ENCODE data around the gene LYPD6.

Gene LYPD6

GRCh38 chr2:149364839-149365238, 34.5 kb downstream of the LYPD6 start:
- CTCF ChIA-PET = interaction anchor here (0.6 kb wide), 1 partner anchor 325 kb away, joined by 3 read pairs; no protein-coding TSS in a partner anchor
- POLR2A ChIA-PET = no interaction called here
- no peak for TF ChIP-seq FOXK2 (IDR thresholded peaks at IDR 0.05)
- TF ChIP-seq ZNF384 (IDR thresholded peaks at IDR 0.05) = no peak
- no peak for TF ChIP-seq SP1 (IDR thresholded peaks at IDR 0.05)
- no peak for DNase-seq (ENCODE audit: extremely low spot score)

- TF ChIP-seq ELF4 (IDR thresholded peaks at IDR 0.05) (no peak), CTBP1 (IDR thresholded peaks at IDR 0.05; ENCODE audit: borderline replicate concordance) (no peak), FOXK2 (IDR thresholded peaks at IDR 0.05) (no peak), SP1 (IDR thresholded peaks at IDR 0.05) (no peak), L3MBTL2 (conservative IDR thresholded peaks at IDR 0.05) (no peak), FOXA1 (IDR thresholded peaks at IDR 0.05) (no peak), BHLHE40 (IDR thresholded peaks at IDR 0.05; ENCODE audit: borderline replicate concordance) (no peak)
- ChIA-PET POLR2A (no interaction called here), CTCF (no interaction called here)
- no peak for DNase-seq (ENCODE audit: extremely low spot score)
These were observed 35.7 kb downstream of the LYPD6 start for GRCh38 chr2:149365931-149366583.

GRCh38 chr2:149370061-149370775, 39.8 kb downstream of the LYPD6 start:
- CTCF ChIA-PET = no interaction called here
- no peak for DNase-seq (ENCODE audit: extremely low spot score)
- POLR2A ChIA-PET = no interaction called here
- TF ChIP-seq TARDBP (IDR thresholded peaks at IDR 0.05) = no peak
- no peak for TF ChIP-seq BHLHE40 (IDR thresholded peaks at IDR 0.05; ENCODE audit: borderline replicate concordance)
- TF ChIP-seq FOXA1 (IDR thresholded peaks at IDR 0.05) = no peak
- no peak for TF ChIP-seq HDGF (IDR thresholded peaks at IDR 0.05; ENCODE audit: borderline replicate concordance)
- no peak for TF ChIP-seq ELF4 (IDR thresholded peaks at IDR 0.05)
- no peak for TF ChIP-seq LEF1 (IDR thresholded peaks at IDR 0.05; ENCODE audit: borderline replicate concordance)
- TF ChIP-seq ARNT (IDR thresholded peaks at IDR 0.05) = no peak
- no peak for TF ChIP-seq SUZ12 (IDR thresholded peaks at IDR 0.05)
- no peak for TF ChIP-seq ZNF384 (IDR thresholded peaks at IDR 0.05)
- TF ChIP-seq SP1 (IDR thresholded peaks at IDR 0.05) = no peak
- TF ChIP-seq CTBP1 (IDR thresholded peaks at IDR 0.05; ENCODE audit: borderline replicate concordance) = no peak
- TF ChIP-seq PKNOX1 (IDR thresholded peaks at IDR 0.05) = no peak
- TF ChIP-seq L3MBTL2 (conservative IDR thresholded peaks at IDR 0.05) = no peak
- TF ChIP-seq NFRKB (IDR thresholded peaks at IDR 0.05) = no peak
- TF ChIP-seq FOXK2 (IDR thresholded peaks at IDR 0.05) = no peak
- TF ChIP-seq FOXM1 (IDR thresholded peaks at IDR 0.05; ENCODE audit: borderline replicate concordance) = no peak

GRCh38 chr2:149371476-149371875, 41.1 kb downstream of the LYPD6 start:
- POLR2A ChIA-PET = no interaction called here
- CTCF ChIA-PET = no interaction called here
- TF ChIP-seq FOXM1 (IDR thresholded peaks at IDR 0.05; ENCODE audit: borderline replicate concordance) (no peak), PKNOX1 (IDR thresholded peaks at IDR 0.05) (no peak), SP1 (IDR thresholded peaks at IDR 0.05) (no peak), L3MBTL2 (conservative IDR thresholded peaks at IDR 0.05) (no peak), SUZ12 (IDR thresholded peaks at IDR 0.05) (no peak), HDGF (IDR thresholded peaks at IDR 0.05; ENCODE audit: borderline replicate concordance) (no peak), TARDBP (IDR thresholded peaks at IDR 0.05) (no peak), FOXK2 (IDR thresholded peaks at IDR 0.05) (no peak), BHLHE40 (IDR thresholded peaks at IDR 0.05; ENCODE audit: borderline replicate concordance) (no peak), LEF1 (IDR thresholded peaks at IDR 0.05; ENCODE audit: borderline replicate concordance) (no peak), ARNT (IDR thresholded peaks at IDR 0.05) (no peak), NFRKB (IDR thresholded peaks at IDR 0.05) (no peak), CTBP1 (IDR thresholded peaks at IDR 0.05; ENCODE audit: borderline replicate concordance) (no peak), FOXA1 (IDR thresholded peaks at IDR 0.05) (no peak)
- DNase-seq (ENCODE audit: extremely low spot score) = no peak

GRCh38 chr2:149375801-149376361, 45.5 kb downstream of the LYPD6 start:
- DNase-seq (ENCODE audit: extremely low spot score) = no peak
- CTCF ChIA-PET = interaction anchor here (0.5 kb wide), 1 partner anchor 1439 kb away, joined by 4 read pairs; no protein-coding TSS in a partner anchor
- POLR2A ChIA-PET = interaction anchor here (0.7 kb wide), 1 partner anchor 314 kb away, joined by 3 read pairs; no protein-coding TSS in a partner anchor
- TF ChIP-seq NFRKB (IDR thresholded peaks at IDR 0.05) = no peak
- no peak for TF ChIP-seq SP1 (IDR thresholded peaks at IDR 0.05)
- TF ChIP-seq FOXK2 (IDR thresholded peaks at IDR 0.05) = no peak
- TF ChIP-seq HDGF (IDR thresholded peaks at IDR 0.05; ENCODE audit: borderline replicate concordance) = no peak
- TF ChIP-seq L3MBTL2 (conservative IDR thresholded peaks at IDR 0.05) = no peak
- TF ChIP-seq BHLHE40 (IDR thresholded peaks at IDR 0.05; ENCODE audit: borderline replicate concordance) = no peak
- TF ChIP-seq ZNF384 (IDR thresholded peaks at IDR 0.05) = no peak
- no peak for TF ChIP-seq ARNT (IDR thresholded peaks at IDR 0.05)
- no peak for TF ChIP-seq LEF1 (IDR thresholded peaks at IDR 0.05; ENCODE audit: borderline replicate concordance)
- no peak for TF ChIP-seq FOXA1 (IDR thresholded peaks at IDR 0.05)
- no peak for TF ChIP-seq FOXM1 (IDR thresholded peaks at IDR 0.05; ENCODE audit: borderline replicate concordance)
- TF ChIP-seq PKNOX1 (IDR thresholded peaks at IDR 0.05) = no peak

GRCh38 chr2:149380205-149380604, 49.8 kb downstream of the LYPD6 start:
- TF ChIP-seq HDGF (IDR thresholded peaks at IDR 0.05; ENCODE audit: borderline replicate concordance) (no peak), FOXK2 (IDR thresholded peaks at IDR 0.05) (no peak)
- ChIA-PET POLR2A (no interaction called here), CTCF (no interaction called here)
- no peak for DNase-seq (ENCODE audit: extremely low spot score)

All from HEK293T (cell line).